Measurements from ENCODE around the gene MRPL58. TPM values are rescaled to one million over a fixed set of nuclear protein-coding genes. Genes with fewer than 3 reads are reported as not detected.
"Not testable (repeated sequence)": the region's sequence is repeated elsewhere in the genome, so short reads cannot be mapped to it uniquely, and the experiment has no call there.

Gene MRPL58
- total RNA-seq, 4 donors from 2014 or later: 1.00 to 41.3 (median 37.4) TPM; not detected in 1

- no peaks in the 10 kb centered on the region for H3K36me3 ChIP-seq
- H3K27me3 ChIP-seq: no peaks in the 10 kb centered on the region
- TF ChIP-seq CTCF (IDR thresholded peaks at IDR 0.05) (no peak), POLR2A (IDR thresholded peaks at IDR 0.05) (no peak), POLR2AphosphoS5 (IDR thresholded peaks at IDR 0.05) (no peak), EP300 (IDR thresholded peaks at IDR 0.05; ENCODE audit: low read depth) (no peak)
- no peak overlapping the region for H3K4me3 ChIP-seq
- in situ Hi-C loops (cut with MboI; ENCODE audit: low pct_ligation_motif_present in 1 of 4, low pct_unique_long_range_greater_than_20kb in 1 of 4, low sequenced_read_pairs in 3 of 4): loop anchor here in 1 of 4 donors (25.0 kb wide), 1 partner anchor 222 kb away; the partner anchor contains the start of gene SUMO2
- no peaks in the 10 kb centered on the region for H3K9me3 ChIP-seq
- WGBS, 2 donors (ENCODE audit: low coverage in 1 of 2): 85% methylated on average over 14 of the region's 14 CpGs; no CpG with 5 or more reads in 1 of the 2 donors
- intact Hi-C loops (cut with DNase I; ENCODE audit: low total_unique reads): loop anchor here (10.0 kb wide), 1 partner anchor 50 kb away; the partner anchor contains the start of gene MRPL58
- no peak for DNase-seq
- H3K4me1 ChIP-seq: peaks cover 0 to 15% (median 6%) of the 10 kb centered on the region in 4 donors
- no peak overlapping the region for H3K27ac ChIP-seq
Measured at GRCh38 chr17:74964988-74965622, 47.4 kb upstream of the MRPL58 start.

- WGBS, 2 donors (ENCODE audit: low coverage in 1 of 2): 47% methylated on average over 5 of the region's 5 CpGs; no CpG with 5 or more reads in 1 of the 2 donors
- Histone ChIP-seq H3K9me3 (no peaks in the 10 kb centered on the region), H3K27me3 (peaks cover 27% of the 10 kb centered on the region), H3K27ac (no peak overlapping the region), H3K4me1 (peaks cover 0 to 26% (median 20%) of the 10 kb centered on the region in 4 donors), H3K4me3 (no peak overlapping the region), H3K36me3 (no peaks in the 10 kb centered on the region)
- TF ChIP-seq CTCF (IDR thresholded peaks at IDR 0.05) (no peak), POLR2AphosphoS5 (IDR thresholded peaks at IDR 0.05) (peak in 1 of 3 donors; percentile 6)
- in situ Hi-C loops (cut with MboI; ENCODE audit: low pct_ligation_motif_present in 1 of 4, low pct_unique_long_range_greater_than_20kb in 1 of 4, low sequenced_read_pairs in 3 of 4) (loop anchor here in 1 of 4 donors (25.0 kb wide), 1 partner anchor 219 kb away; the partner anchor contains the start of gene SUMO2), intact Hi-C loops (cut with DNase I; ENCODE audit: low total_unique reads) (loop anchor here (10.0 kb wide), 1 partner anchor 46 kb away; the partner anchor contains the start of gene MRPL58)
- peak; percentile 66 for DNase-seq
Measured at GRCh38 chr17:74968361-74968780, 44.1 kb upstream of the MRPL58 start.

DNA sequence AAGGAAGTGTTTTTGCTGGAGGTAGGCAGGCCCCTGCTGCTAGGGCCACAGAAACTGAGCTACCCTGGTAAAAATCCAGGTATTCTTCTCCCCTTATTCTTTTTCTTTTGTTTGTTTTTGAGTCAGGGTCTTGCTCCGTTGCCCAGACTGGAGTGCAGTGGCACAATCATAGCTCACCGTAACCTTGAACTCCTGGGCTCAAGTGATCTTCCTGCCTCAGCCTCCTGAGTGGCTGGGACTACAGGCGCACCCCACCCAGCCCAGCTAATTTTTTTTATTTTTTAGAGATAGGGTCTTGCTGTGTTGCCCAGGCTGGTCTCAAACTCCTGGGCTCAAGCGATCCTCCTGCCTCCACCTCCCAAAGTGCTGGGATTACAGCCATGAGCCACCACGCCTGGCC, 43.0 kb upstream of the MRPL58 start:
- H3K27ac ChIP-seq, H3K36me3 ChIP-seq, H3K9me3 ChIP-seq, DNase-seq, H3K4me3 ChIP-seq: not testable (repeated sequence)
- peaks cover 32% of the 10 kb centered on the region for H3K27me3 ChIP-seq
- intact Hi-C loops (cut with DNase I; ENCODE audit: low total_unique reads) (loop anchor here (10.0 kb wide), 1 partner anchor 45 kb away; the partner anchor contains the start of gene MRPL58), in situ Hi-C loops (cut with MboI; ENCODE audit: low pct_ligation_motif_present in 1 of 4, low pct_unique_long_range_greater_than_20kb in 1 of 4, low sequenced_read_pairs in 3 of 4) (loop anchor here in 1 of 4 donors (25.0 kb wide), 1 partner anchor 218 kb away; the partner anchor contains the start of gene SUMO2)
- WGBS, 2 donors (ENCODE audit: low coverage in 1 of 2): 88 to 96% methylated on average over 4 to 5 of the region's 5 CpGs
- peaks cover 0 to 26% (median 20%) of the 10 kb centered on the region in 4 donors for H3K4me1 ChIP-seq

DNA sequence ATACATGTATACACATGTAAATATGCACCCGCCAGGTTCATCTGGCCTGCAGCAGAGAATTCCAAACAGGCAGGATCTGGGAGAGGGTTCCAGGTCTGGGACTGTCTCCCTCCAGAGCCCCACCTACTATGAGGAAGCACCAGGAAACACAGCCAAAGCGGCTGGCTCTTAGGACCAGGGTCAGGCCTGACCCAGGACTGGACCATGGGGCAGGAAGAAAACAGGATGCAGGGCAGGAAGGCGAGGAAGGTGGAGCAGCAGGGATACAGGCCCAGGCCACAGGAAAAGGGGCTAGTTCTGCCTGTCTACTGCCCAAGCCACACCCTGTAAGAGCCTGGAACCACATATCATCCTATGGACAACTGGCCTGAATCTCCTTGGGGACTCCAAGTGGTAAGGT, 42.1 kb upstream of the MRPL58 start:
- H3K4me3 ChIP-seq: peak overlapping the region in 1 of 4 donors; percentile 76
- no peak for DNase-seq
- H3K27me3 ChIP-seq: peaks cover 36% of the 10 kb centered on the region
- peak overlapping the region in 3 of 4 donors; percentile 60 to 77 (median 74) for H3K27ac ChIP-seq
- WGBS, 2 donors (ENCODE audit: low coverage in 1 of 2): 88% methylated on average over 3 of the region's 3 CpGs; no CpG with 5 or more reads in 1 of the 2 donors
- no peak for TF ChIP-seq EP300 (IDR thresholded peaks at IDR 0.05; ENCODE audit: low read depth)
- H3K36me3 ChIP-seq: no peaks in the 10 kb centered on the region
- H3K9me3 ChIP-seq: no peaks in the 10 kb centered on the region
- in situ Hi-C loops (cut with MboI; ENCODE audit: low pct_ligation_motif_present in 1 of 4, low pct_unique_long_range_greater_than_20kb in 1 of 4, low sequenced_read_pairs in 3 of 4) (loop anchor here in 1 of 4 donors (25.0 kb wide), 1 partner anchor 217 kb away; the partner anchor contains the start of gene SUMO2), intact Hi-C loops (cut with DNase I; ENCODE audit: low total_unique reads) (no loop called here)
- peaks cover 0 to 26% (median 20%) of the 10 kb centered on the region in 4 donors for H3K4me1 ChIP-seq

- Histone ChIP-seq H3K27me3 (peaks cover 36% of the 10 kb centered on the region), H3K9me3 (no peaks in the 10 kb centered on the region), H3K4me3 (peak overlapping the region; percentile 37 to 76 (median 60)), H3K36me3 (no peaks in the 10 kb centered on the region), H3K4me1 (peaks cover 0 to 26% (median 20%) of the 10 kb centered on the region in 4 donors), H3K27ac (peak overlapping the region; percentile 60 to 77 (median 74))
- in situ Hi-C loops (cut with MboI; ENCODE audit: low pct_ligation_motif_present in 1 of 4, low pct_unique_long_range_greater_than_20kb in 1 of 4, low sequenced_read_pairs in 3 of 4): loop anchor here in 1 of 4 donors (25.0 kb wide), 1 partner anchor 216 kb away; the partner anchor contains the start of gene SUMO2
- TF ChIP-seq EP300 (IDR thresholded peaks at IDR 0.05; ENCODE audit: low read depth): no peak
- TF ChIP-seq POLR2AphosphoS5 (IDR thresholded peaks at IDR 0.05): no peak
- no peak for TF ChIP-seq CTCF (IDR thresholded peaks at IDR 0.05)
- no peak for TF ChIP-seq POLR2A (IDR thresholded peaks at IDR 0.05)
- DNase-seq: no peak
- intact Hi-C loops (cut with DNase I; ENCODE audit: low total_unique reads): no loop called here
- 81 to 100% methylated on average over 1 to 8 of the region's 8 CpGs for WGBS, 2 donors (ENCODE audit: low coverage in 1 of 2)
Measured at GRCh38 chr17:74971069-74971841, 41.2 kb upstream of the MRPL58 start.

Data from transverse colon (tissue), 4 donors.